H7 (cell line): Measurements from ENCODE around the gene MRPL27. TPM values are rescaled to one million over a fixed set of nuclear protein-coding genes. Genes with fewer than 3 reads are reported as not detected.
A peak's percentile ranks its signal among the peaks of the same experiment; 100 is the strongest.

Experiments
- DNase-seq: peaks from one replicate; pipeline ENCODE4 v3.0.0; 2012
- H3K27me3 ChIP-seq: 2 replicates; pipeline ENCODE4 v1.6.0; 2011; ENCODE audit warnings: mild to moderate bottlenecking, low read length; ENCODE audit not compliant: control insufficient read depth, insufficient read depth
- H3K36me3 ChIP-seq: replicated peaks from 2 replicates; pipeline ENCODE4 v1.5.1; 2011; ENCODE audit warnings: low read length; ENCODE audit not compliant: control insufficient read depth, insufficient read depth
- H3K4me3 ChIP-seq: 2 replicates; pipeline ENCODE4 v1.5.1; 2011; ENCODE audit warnings: low read depth, mild to moderate bottlenecking, control low read depth, low read length, moderate library complexity; ENCODE audit not compliant: insufficient read depth
- total RNA-seq: library from RNA; depleted of rRNA; stranded (reverse); fragments of >200 nt; shearing (Covaris generic); gene quantifications from 2 replicates; pipeline ENCODE4 v1.2.3, GENCODE V29; 2014

The MRPL27 gene
- total RNA-seq, 1 experiment from 2014 or later = 86.3 TPM

DNA sequence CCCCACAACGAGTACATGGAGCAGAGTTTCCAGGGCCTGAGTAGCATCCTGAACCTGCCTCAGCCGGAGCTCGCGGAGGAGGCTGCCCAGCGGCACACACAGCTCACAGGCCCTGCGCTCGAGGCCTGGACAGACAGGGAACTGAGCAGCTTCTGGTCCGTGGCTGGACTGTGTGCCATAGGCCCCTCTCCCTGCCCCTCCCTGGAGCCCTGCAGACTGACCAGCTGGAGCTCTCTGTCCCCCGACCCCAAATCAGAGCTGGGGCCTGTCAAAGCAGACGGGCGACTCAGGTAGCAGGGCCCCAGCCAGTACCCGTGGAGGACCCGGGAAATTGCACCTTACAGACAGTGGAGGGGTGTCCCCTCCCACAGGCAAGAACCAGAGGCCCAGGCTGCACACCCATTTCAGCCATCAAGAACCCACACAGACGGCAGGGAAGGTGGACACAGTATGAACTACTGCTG, 13.0 kb downstream of the MRPL27 start:
- Histone ChIP-seq H3K4me3 (no peak overlapping the region), H3K36me3 (peaks cover 26% of the 10 kb centered on the region), H3K27me3 (no peaks in the 10 kb centered on the region)
- no peak for DNase-seq

DNA sequence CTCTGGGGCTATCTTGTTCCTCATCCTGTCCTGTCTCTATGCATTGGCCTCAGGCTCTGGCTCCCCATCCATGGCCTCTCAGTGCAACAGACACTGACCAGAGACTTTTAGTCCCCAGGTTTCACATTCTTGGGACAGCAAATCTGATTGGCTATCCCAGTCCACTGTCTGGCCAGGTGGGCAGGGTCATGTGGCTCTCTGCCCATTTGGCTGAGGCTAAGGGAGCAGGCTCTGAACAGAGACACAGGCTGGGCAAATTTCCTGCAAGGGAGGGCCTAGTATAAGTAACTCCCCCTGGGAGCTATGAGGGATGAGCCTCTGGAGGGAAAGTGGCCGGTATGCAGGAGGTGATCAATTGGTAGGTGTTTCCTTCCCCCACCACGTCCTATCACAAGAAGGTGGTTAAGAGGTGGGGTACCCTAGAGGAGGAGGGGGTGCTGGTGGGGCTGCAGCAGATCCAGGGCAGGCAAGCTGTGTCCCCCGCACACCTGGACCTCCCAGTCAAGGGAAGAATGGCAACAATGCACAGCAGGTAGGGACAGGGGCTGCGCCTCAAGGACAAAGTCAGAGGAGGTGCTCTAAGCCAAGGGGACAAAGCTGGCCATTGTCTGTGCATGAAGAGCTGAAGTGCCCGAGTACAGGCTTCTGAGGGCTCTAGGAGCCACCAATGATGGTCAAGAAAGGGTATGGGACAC, 13.8 kb downstream of the MRPL27 start:
- Histone ChIP-seq H3K36me3 (peaks cover 29% of the 10 kb centered on the region), H3K27me3 (no peaks in the 10 kb centered on the region), H3K4me3 (no peak overlapping the region)
- no peak for DNase-seq

DNA sequence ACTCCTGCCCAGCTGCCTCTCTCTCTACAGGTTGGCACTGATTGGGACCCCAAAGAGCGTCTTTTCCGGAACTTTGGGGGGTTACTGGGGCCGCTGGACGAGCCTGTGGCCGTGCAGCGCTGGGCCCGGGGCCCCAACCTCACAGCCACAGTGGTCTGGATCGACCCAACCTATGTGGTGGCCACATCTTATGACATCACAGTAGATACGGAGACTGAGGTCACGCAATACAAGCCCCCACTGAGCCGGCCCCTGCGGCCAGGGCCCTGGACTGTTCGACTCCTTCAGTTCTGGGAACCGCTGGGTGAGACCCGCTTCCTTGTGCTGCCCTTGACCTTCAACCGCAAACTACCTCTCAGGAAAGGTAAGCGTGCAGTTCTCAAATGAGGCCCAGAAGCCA, 14.8 kb downstream of the MRPL27 start:
- no peak for DNase-seq

DNA sequence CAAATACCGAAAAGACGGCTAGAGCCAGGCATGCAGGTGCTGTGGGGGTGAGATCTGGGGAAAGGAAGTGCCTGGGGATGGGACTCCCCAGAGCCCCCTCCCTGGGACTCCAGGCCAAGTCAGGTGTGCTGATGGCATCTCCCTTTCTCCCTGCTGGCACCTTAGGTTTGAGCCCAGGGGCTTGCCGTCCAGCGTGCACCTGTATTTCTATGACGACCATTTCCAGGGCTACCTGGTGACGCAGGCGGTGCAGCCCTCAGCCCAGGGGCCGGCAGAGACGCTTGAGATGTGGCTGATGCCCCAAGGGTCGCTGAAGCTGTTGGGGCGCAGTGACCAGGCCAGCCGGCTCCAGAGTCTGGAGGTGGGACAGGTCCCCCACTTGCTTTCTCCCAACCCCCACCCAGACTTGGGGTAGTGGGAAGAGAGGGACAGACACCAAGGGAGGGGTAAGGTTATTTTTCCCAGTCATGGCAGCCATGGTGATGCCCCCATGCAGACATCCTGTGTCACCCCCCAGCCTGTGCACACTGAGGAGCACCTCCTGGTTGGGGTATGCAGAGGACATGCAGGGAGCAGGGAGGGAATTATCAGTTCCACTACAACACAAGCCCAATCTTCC, 16.0 kb downstream of the MRPL27 start:
- Histone ChIP-seq H3K36me3 (peaks cover 34% of the 10 kb centered on the region), H3K27me3 (no peaks in the 10 kb centered on the region), H3K4me3 (no peak overlapping the region)
- peak; percentile 31 for DNase-seq

More for the DNA sequence above, 14.8 kb downstream of the MRPL27 start:
- Histone ChIP-seq H3K36me3 (peaks cover 32% of the 10 kb centered on the region), H3K27me3 (no peaks in the 10 kb centered on the region), H3K4me3 (no peak overlapping the region)

DNA sequence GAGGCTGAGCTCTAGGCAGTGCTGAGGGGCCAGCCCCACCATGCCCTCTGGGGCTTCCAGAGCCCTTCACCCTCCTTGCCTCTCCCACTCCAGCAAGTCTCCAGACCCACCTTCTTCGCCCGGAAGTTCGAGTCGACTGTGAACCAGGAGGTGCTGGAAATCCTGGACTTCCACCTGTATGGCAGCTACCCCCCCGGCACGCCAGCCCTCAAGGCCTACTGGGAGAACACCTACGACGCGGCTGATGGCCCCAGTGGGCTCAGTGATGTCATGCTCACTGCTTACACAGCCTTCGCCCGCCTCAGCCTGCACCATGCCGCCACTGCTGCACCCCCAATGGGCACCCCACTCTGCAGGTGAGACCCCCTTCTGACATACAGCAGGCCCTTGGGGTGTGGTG, 16.6 kb downstream of the MRPL27 start:
- Histone ChIP-seq H3K36me3 (peaks cover 34% of the 10 kb centered on the region), H3K27me3 (no peaks in the 10 kb centered on the region), H3K4me3 (no peak overlapping the region)
- peak; percentile 39 for DNase-seq

DNA sequence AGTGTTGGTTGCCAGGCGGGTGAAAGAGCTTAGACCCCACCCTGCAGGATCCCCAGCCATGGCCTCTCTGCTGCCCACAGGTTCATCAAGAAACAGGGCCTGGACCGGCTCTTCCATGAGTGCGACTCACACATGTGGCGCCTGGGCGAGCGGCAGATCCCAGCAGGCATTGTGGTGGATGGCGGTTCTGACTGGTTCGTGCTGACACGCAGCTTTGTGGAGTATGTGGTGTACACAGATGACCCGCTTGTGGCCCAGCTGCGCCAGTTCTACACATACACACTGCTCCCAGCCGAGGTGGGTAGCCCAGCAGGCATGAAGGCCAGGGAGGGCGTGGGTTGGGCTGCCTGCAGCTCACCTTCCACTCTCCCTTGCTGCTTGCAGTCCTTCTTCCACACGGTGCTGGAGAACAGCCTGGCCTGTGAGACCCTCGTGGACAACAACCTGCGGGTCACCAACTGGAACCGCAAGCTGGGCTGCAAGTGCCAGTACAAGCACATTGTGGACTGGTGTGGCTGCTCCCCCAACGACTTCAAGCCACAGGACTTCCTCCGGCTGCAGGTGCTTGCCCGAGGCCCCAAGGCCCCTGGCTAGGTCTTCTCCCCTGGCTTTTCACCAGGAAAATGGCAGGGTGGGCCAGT, 17.2 kb downstream of the MRPL27 start:
- H3K4me3 ChIP-seq = no peak overlapping the region
- DNase-seq = no peak
- peaks cover 34% of the 10 kb centered on the region for H3K36me3 ChIP-seq
- H3K27me3 ChIP-seq = no peaks in the 10 kb centered on the region

DNA sequence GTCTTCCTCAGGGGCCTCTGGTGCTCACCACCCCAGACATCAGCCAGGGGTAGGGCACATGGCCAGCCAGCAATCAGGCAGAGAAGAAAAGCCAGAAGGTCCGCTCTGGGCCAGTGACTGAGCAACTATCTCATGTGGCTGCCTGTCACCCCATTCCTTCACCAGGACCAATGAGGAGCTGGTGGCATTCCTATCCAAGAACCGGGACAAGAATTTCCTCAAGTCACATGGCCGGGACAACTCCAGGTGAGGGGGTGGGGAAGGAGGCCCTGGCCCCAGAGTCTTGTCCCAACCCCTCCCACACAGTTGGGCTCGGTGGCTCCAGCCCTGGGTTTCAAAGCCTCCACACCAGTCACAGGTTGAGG, 17.7 kb downstream of the MRPL27 start:
- no peak for DNase-seq
- peaks cover 34% of the 10 kb centered on the region for H3K36me3 ChIP-seq
- no peaks in the 10 kb centered on the region for H3K27me3 ChIP-seq
- H3K4me3 ChIP-seq = no peak overlapping the region

DNA sequence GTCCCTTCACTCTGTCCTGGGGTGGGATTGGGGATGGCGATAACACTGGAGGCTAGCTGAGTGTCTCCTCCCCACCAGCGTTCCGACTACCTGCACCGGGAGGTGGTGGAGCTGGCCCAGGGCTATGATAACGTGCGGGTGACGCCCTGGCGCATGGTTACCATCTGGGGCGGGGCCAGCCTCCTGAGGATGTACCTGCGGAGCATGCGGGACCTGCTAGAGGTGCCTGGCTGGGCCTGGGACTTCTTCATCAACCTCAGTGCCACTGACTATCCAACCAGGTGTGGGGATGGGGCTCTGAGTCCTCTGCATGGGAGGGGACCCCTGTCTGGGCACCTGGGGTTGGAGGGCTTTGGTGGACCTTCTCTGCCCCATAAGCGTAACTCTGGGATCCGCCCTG, 18.2 kb downstream of the MRPL27 start:
- peaks cover 34% of the 10 kb centered on the region for H3K36me3 ChIP-seq
- no peaks in the 10 kb centered on the region for H3K27me3 ChIP-seq
- no peak overlapping the region for H3K4me3 ChIP-seq
- no peak for DNase-seq

DNA sequence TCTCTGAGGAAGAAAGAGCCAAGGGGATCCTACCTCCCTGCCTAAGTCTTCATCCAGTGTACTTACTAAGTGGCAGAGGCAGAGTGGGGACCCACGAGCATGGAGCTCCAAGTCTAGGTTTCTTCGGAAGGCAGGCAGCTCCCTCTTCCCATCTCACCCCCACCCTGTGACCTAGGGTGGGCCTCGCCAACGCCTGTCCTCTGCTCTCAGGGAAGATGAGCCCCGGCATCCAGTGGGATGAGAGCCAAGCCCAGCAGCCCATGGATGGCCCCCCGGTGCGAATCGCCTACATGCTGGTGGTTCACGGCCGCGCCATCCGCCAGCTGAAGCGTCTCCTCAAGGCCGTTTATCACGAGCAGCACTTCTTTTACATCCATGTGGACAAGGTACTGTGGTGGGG, 18.8 kb downstream of the MRPL27 start:
- Histone ChIP-seq H3K27me3 (no peaks in the 10 kb centered on the region), H3K36me3 (peaks cover 31% of the 10 kb centered on the region), H3K4me3 (no peak overlapping the region)
- DNase-seq = peak; percentile 39

DNA sequence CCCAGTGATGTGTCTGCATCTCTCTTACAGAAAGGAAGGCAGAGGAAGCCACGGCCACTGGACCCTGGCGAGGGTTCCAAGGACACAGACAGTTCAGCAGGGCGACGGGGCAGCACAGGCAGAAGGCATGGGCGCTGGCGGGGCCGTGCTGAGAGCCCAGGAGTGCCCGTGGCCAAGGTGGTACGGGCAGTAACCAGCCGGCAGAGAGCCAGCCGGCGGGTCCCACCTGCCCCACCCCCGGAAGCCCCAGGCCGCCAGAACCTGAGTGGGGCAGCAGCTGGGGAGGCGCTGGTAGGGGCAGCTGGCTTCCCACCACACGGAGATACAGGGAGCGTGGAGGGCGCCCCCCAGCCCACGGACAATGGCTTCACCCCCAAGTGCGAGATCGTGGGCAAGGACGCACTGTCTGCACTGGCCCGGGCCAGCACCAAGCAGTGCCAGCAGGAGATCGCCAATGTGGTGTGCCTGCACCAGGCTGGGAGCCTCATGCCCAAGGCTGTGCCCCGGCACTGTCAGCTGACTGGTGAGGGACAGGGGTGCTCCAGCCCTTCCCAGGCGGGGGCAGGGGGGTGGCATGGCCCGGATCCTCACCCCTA, 19.3 kb downstream of the MRPL27 start:
- Histone ChIP-seq H3K36me3 (peaks cover 27% of the 10 kb centered on the region), H3K27me3 (no peaks in the 10 kb centered on the region), H3K4me3 (no peak overlapping the region)
- DNase-seq = peak; percentile 48

DNA sequence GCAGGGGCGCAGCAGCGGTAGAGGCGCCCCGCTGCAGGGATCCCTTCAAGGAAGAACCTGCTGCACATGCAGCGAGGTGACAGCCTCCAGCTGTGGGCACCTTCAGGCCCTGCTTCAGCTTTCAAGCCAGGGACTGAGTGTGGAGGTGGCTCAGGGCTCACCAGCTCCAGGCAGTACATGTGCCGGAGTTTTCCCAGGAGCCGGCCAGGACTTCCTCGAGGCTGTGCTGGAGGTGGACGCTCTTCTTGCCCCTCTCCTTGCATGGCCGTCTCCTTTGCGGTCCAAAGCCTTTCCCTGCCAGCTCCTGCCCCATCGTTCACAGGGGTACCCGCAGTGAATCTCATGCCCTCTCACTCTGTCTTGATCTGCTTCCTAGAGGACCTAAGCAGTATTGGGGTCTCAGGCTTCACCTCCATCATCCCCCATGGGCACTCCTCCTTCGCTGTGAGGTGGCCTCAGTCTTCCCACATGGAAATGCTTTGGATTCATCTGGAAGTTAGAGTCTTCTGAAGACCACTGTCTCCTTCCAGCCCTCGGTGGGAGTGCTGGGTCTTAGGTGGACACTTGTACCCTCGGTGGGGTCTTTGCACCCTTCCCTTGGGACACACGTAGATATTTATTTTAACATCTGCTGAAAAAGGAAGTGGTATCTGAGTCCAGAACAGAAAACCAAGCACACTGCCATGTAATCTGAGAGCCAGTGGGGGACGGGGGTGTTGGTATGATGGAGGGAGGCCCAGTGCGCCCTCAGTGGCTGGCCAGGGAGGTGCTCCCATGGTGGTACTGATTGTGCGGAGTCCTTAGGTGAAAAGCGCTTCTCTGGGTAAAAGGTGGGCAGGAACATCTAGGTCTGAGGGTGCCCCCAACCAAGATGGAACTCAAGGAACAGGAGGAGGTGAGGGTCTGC, 20.0 kb downstream of the MRPL27 start:
- Histone ChIP-seq H3K27me3 (no peaks in the 10 kb centered on the region), H3K36me3 (peaks cover 24% of the 10 kb centered on the region), H3K4me3 (no peak overlapping the region)
- peak; percentile 62 for DNase-seq

DNA sequence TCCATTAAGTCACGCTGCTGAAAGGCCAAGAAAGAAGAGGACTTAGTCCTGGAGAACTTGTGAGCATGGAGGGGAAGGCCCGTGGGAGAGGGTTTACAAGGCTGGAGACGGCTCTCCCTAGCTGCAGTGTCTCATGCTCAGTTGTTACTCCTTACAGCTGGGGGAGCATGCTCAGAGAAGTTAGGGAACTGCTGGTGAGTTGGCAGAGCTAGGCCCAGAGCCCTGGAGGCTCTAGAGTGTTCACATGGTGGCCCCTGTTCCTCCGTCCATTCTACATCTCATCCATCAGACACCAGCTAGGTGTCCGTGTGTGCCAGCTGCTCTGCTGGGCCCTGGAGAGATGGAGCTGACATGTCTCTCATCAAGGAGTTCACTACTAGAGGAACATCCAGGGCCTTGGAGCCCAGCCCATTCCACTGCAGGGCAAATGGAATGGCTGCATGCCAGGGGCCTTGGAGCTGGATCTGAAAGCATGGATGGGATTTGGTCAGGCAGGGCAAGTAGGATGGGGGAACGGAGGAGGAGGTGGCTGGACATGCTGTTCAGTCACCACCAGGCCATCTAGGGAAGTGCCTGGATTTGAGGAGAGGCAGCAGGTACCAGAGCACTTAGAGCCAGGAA, 20.8 kb downstream of the MRPL27 start:
- Histone ChIP-seq H3K36me3 (peaks cover 22% of the 10 kb centered on the region), H3K27me3 (no peaks in the 10 kb centered on the region), H3K4me3 (no peak overlapping the region)
- DNase-seq = peak; percentile 35

DNA sequence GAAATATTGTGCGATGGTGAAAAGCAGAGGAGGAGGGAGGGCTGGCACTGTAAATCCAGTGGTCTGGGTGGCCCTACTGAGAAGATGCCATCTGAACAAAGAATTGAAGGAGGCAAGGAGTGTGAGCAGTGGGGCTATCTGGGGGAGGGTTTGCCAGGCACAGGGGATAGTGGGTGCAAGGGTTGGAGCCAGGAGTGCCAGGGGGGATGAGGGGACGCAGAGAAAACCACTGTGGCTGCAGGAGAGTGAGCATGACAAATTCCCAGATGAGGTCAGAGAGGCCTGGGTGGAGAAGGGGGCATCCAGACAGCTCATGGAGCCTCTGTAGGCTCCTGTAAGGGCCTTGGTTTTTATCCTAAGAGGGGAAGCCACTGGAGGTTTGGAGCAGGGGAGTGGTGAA, 22.3 kb downstream of the MRPL27 start:
- Histone ChIP-seq H3K36me3 (peaks cover 13% of the 10 kb centered on the region), H3K27me3 (no peaks in the 10 kb centered on the region), H3K4me3 (no peak overlapping the region)
- DNase-seq = peak; percentile 13

DNA sequence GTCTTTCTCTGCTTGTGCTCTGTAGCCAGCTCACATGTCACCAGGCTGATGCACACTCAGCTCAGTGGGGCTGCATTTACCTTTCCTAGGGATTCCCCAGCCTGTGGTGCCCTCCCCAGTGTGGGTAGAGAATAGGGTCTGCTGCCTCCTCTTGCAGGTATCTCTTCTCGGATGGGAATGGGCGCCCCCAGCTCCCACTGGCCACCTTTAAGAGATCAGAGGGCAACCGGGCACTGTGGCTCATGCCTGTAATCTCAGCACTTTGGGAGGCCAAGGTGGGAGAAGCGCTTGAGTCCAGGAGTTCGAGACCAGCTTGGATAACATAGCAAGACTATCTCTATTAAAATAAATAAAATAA, 23.8 kb downstream of the MRPL27 start:
- DNase-seq = no peak
- Histone ChIP-seq H3K4me3 (no peak overlapping the region), H3K36me3 (peaks cover 5% of the 10 kb centered on the region), H3K27me3 (peaks cover 5% of the 10 kb centered on the region)
